ENCODE results near the gene MTHFD1L.

GRCh38 chr6:151059612-151060095 is 194.2 kb downstream of the MTHFD1L start:
- TF ChIP-seq CTCF (IDR thresholded peaks at IDR 0.05) (no peak), POLR2A (IDR thresholded peaks at IDR 0.05) (no peak)

Measured in Peyer's patch (tissue), 4 donors.